ENCODE measurements around the gene MAPKAPK3.

GRCh38 chr3:50650018-50650417, 33.1 kb downstream of the MAPKAPK3 start:
- TF ChIP-seq POLR2A (IDR thresholded peaks at IDR 0.05; ENCODE audit: low read depth, low read length): no peak
- no peak for TF ChIP-seq EZH2 (IDR thresholded peaks at IDR 0.05; ENCODE audit: borderline replicate concordance, low read depth, low read length, severe bottlenecking)
- TF ChIP-seq CTCF (IDR thresholded peaks at IDR 0.05; ENCODE audit: extremely low read depth in 1 of 2, insufficient read depth in 1 of 2, low read depth in 1 of 2, low read length in 2 of 2): no peak

Measured in endothelial cell of umbilical vein (primary cell).